Mononuclear cell (primary cell): ENCODE measurements around the gene JAGN1. TPM values are rescaled to one million over a fixed set of nuclear protein-coding genes. Genes with fewer than 3 reads are reported as not detected.
"Not testable (repeated sequence)": the region's sequence is repeated elsewhere in the genome, so short reads cannot be mapped to it uniquely, and the experiment has no call there.

Source experiments
- H3K27me3 ChIP-seq: 2 replicates; pipeline ENCODE4 v1.6.0; 2011; ENCODE audit warnings: low read length, control low read depth; ENCODE audit not compliant: insufficient read depth
- H3K4me1 ChIP-seq: 2 replicates; pipeline ENCODE4 v1.5.1; 2011; ENCODE audit warnings: mild to moderate bottlenecking, low read length, control low read depth; ENCODE audit not compliant: insufficient read depth
- H3K4me3 ChIP-seq: 2 replicates; pipeline ENCODE4 v1.5.1; 2011; ENCODE audit warnings: mild to moderate bottlenecking, low read length, moderate library complexity
- H3K9me3 ChIP-seq: 2 replicates; pipeline ENCODE4 v1.5.1; 2011; ENCODE audit warnings: low read depth, mild to moderate bottlenecking, control low read depth, low read length
- total RNA-seq: library from RNA; depleted of rRNA; stranded (reverse); fragments of >200 nt; gene quantifications from one replicate; pipeline ENCODE4 v1.2.3, GENCODE V29; 2012

Gene JAGN1
- total RNA-seq, 1 donor, result 15.0 TPM

GRCh38 chr3:9939906-9940305 is 49.5 kb downstream of the JAGN1 start:
- H3K4me1 ChIP-seq, H3K4me3 ChIP-seq, H3K9me3 ChIP-seq, H3K27me3 ChIP-seq: not testable (repeated sequence)

GRCh38 chr3:9940746-9941145 is 50.3 kb downstream of the JAGN1 start:
- H3K4me3 ChIP-seq, result no peak overlapping the region
- H3K4me1 ChIP-seq, result peaks cover 3% of the 10 kb centered on the region
- H3K27me3 ChIP-seq, result no peaks in the 10 kb centered on the region
- H3K9me3 ChIP-seq, result no peaks in the 10 kb centered on the region

DNA sequence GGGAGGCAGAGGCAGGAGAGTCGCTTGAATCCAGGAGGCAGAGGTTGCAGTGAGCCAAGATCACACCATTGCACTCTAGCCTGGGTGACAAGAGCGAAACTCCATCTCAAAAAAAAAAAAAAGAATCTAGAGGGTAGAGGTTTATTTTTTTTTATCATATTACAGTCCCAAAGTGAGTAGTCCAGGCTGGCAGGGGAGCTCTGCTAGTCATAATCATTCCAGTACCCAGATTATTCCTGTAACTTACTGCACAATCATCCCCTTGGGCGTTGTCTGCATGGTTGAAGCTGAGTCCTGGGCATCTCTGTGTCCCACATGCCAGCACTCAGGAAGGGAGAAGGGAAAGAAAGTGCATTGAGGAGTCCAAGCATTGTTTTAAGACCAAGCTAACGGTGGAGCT is 51.8 kb downstream of the JAGN1 start:
- no peak overlapping the region for H3K4me3 ChIP-seq

DNA sequence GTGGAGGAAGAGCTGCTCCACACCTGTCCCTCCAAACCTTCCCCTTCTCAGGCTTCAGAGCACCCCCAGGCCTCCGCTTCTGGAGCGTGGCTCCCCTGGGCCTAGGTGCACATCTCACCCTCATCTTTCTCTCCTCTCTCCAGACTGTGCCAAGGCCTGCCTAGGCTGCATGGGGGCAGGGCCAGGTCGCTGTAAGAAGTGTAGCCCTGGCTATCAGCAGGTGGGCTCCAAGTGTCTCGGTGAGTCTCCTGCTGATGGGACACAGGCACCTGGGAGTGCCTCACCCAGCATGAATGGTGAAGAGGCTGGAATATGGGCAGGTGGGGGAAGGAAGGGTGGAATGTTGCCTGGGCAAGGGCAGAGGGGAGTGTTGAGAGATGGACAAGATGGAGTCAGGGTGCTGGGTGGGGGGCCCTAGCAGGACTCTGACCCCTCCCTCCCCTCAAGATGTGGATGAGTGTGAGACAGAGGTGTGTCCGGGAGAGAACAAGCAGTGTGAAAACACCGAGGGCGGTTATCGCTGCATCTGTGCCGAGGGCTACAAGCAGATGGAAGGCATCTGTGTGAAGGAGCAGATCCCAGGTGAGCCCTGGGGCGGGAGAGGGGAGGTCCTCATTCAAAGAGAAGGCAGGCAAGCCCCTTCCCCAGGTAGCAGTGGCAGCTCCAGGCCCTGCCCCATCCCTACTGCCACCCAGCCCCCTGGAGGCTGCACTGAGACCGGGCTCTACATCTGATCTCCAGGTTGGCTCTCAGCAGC is 52.7 kb downstream of the JAGN1 start:
- Histone ChIP-seq H3K9me3 (no peaks in the 10 kb centered on the region), H3K27me3 (no peaks in the 10 kb centered on the region), H3K4me1 (peaks cover 11% of the 10 kb centered on the region), H3K4me3 (no peak overlapping the region)

More for the DNA sequence above, 51.8 kb downstream of the JAGN1 start:
- Histone ChIP-seq H3K27me3 (no peaks in the 10 kb centered on the region), H3K9me3 (no peaks in the 10 kb centered on the region), H3K4me1 (peaks cover 11% of the 10 kb centered on the region)

Other genes with a start within 250 kb of the JAGN1 start
- gene MTMR14, start 241.1 kb upstream of the JAGN1 start, total RNA-seq, result 98.2 TPM
- not detected for gene CPNE9, start 186.8 kb upstream of the JAGN1 start, total RNA-seq
- 40.9 TPM for gene BRPF1, start 158.9 kb upstream of the JAGN1 start, total RNA-seq
- 7.8 TPM for gene OGG1, start 140.7 kb upstream of the JAGN1 start, total RNA-seq
- gene CAMK1, start 120.7 kb upstream of the JAGN1 start, total RNA-seq, result 24.7 TPM
- 28.8 TPM for gene TADA3, start 98.1 kb upstream of the JAGN1 start, total RNA-seq
- 284 TPM for gene ARPC4, start 97.5 kb upstream of the JAGN1 start, total RNA-seq
- gene TTLL3, start 80.3 kb upstream of the JAGN1 start, total RNA-seq, result 44.6 TPM
- 5.7 TPM for gene RPUSD3, start 46.6 kb upstream of the JAGN1 start, total RNA-seq
- not detected for gene CIDEC, start 10.4 kb upstream of the JAGN1 start, total RNA-seq
- gene IL17RE, start 12.2 kb downstream of the JAGN1 start, total RNA-seq, result 0.10 TPM
- 2.7 TPM for gene IL17RC, start 26.5 kb downstream of the JAGN1 start, total RNA-seq
- gene CRELD1, start 43.2 kb downstream of the JAGN1 start, total RNA-seq, result 7.2 TPM
- gene PRRT3, start 61.8 kb downstream of the JAGN1 start, total RNA-seq, result 3.9 TPM
- gene EMC3, start 96.2 kb downstream of the JAGN1 start, total RNA-seq, result 77.1 TPM
- gene FANCD2, start 135.8 kb downstream of the JAGN1 start, total RNA-seq, result 15.7 TPM
- not detected for gene FANCD2OS, start 217.6 kb downstream of the JAGN1 start, total RNA-seq
- gene BRK1, start 225.1 kb downstream of the JAGN1 start, total RNA-seq, result 73.0 TPM